GM19025 (cell line): ENCODE data around the gene SLC4A4.

Experiments used
- ATAC-seq: cut with Tn5 transposase; IDR thresholded peaks from one replicate; pipeline ENCODE4 v1.9.1; 2021; ENCODE audit warnings: mild to moderate bottlenecking, low read depth, moderate library complexity; ENCODE audit not compliant: unreplicated experiment

SLC4A4 gene

DNA sequence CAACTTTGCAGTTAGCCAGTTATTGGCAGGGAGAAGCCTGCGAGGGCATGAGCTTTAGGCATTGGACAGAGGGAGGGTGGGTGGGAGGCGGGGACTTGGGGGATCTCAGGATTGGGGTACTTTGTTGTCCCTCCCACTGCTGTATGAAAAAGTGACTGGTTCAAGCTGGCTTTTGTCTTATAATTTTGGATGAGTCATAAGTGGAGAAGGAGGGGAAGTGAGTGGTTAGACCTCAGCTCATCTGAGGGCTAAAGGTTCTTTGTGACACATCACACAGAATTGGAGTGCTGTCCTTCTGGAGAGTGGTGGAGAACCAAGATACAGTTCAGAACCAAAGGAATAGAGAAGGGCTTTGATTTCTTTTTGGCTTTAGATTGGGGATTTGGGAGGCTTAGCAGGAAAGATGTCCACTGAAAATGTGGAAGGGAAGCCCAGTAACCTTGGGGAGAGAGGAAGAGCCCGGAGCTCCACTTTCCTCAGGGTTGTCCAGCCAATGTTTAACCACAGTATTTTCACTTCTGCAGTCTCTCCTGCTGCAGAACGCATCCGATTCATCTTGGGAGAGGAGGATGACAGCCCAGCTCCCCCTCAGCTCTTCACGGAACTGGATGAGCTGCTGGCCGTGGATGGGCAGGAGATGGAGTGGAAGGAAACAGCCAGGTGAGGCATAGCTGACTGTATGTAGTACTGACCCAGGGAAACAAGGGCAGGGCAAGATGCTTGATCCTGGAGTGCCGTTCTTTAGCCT lies at the start of gene SLC4A4:
TSS of gene SLC4A4 (plus strand) at position 175 of the 748 bp plus-strand sequence.
- ATAC-seq: peak; percentile 98

DNA sequence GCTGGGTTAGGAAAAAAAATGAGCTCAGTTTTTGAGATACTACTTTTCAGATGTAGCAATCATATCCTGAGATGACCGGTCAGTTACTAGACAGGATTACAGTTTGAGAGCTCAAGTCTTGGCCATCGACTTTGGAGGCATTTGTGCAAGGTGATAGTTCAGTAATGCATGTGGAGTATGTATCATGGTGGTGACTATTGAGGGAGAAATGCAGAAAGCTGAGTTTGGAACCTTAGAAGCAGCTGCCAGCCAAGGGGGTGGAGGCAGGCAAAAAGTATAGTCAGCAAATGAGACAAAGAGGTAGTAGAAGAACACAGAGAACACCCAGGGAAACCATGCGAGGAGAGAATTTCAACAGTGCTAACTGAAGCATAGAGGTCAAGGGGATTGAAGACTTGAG lies 48.7 kb upstream of the SLC4A4 start:
- no peak for ATAC-seq

DNA sequence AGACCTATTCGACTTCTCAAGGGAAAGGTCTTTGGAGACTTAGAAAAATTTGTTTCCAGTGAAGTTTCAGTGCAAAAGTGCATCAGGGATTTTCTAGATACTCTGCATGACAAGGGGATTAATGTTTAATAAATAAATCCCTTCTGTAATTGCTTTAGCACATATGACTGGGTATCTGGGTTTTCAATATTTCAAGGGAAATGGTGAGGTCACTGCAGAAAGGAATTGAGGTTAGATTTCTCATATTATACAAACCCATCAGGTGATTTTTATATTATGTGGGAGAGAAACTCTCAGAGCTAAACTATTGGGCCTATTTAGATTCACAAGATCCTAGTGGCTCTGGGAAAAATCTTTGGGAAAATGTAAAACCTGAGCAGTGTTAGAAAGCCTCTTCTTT lies 48.3 kb upstream of the SLC4A4 start:
- no peak for ATAC-seq

DNA sequence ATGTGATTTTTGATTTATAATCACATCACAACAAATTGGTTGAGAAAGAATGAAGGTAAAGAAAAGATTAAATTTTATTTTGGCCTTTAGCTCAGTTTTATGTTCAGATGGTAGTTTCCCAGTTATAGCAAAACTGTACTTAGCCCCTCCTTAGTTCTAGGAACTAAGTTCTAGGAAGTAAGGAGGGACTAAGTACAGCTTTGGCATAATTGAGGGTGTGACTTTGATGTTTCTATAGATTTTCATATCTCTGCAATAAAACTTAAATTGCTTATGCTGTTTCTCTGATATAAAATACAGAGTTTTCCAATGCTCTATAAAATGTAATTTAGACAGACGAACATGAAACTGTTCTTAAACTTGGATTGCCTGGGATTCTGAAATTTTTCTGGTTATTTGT lies 46.6 kb upstream of the SLC4A4 start:
- no peak for ATAC-seq

DNA sequence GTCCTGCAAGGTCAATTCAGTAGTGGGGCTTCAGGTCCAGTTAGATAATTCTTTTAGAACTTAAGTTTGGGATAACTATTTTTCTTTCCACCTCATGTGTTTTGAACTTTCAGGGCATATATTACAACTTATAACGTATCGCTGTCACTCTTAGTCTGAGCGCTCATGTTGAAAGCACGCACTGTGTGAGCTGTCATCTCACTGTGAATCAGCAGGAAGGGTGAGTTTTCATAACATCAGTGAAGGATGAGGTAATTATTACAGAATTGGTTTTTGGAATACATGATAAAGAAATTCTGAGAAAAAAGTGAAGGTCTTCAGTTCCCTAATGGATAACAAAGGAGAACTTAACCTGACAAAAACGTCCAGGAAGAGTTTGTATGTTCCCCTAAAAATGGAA lies 45.1 kb upstream of the SLC4A4 start:
- no peak for ATAC-seq

DNA sequence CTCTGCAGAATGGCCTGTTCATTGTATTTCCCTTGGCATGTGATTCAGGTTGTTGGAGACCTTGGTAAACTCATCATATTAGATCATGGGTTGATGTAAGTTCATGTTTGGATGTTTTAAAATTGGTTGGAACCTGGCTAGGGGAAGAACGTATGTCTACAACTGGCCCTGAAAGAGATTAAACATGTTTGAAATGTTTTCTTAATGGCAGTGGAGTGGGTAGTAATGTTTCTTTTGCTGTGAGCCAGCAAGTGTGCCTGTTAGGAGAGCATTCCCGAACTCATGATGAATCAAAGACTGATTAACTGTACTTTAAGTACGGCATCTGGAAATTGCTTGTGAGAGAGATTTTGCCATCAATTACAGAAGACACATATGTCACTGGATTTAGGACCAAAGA lies 44.5 kb upstream of the SLC4A4 start:
- ATAC-seq: no peak

DNA sequence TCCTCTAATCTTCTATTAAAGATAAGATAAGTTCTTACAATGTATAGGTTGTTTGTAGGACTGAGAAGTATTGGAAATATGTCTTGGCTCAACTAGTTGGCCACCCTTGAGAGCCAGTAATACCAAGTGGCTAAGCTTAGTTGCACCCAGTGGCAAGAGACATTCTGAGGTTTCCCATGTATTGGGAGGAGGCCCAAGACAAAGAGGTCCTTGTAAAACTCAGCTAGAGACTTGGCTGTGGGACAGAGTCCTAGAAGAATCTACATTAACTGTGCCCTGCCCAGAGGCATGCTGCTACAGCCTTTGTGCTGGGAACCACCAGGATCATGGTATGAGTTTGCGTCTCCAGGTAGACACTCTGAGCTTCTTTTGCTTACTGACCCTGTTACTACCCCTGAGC lies 41.9 kb upstream of the SLC4A4 start:
- no peak for ATAC-seq

DNA sequence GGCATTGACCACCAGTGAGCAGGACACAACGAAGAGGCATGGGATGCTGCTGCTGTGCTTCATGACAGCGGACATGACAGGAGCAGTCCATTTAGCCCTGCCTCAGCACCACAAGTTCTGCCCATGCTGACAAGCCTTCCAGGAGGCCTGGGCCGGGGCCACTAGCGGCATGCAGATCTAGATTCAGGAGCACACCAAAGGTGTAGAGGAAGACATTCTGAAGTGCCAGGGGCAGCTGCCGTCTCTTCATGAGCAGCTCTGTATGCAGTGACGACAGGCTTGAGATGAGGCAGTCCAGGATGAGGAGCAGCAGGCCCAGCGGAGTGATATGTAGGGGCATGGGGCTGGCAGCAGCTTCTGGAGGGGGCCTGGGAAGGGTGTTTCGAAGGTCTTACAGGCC lies 38.5 kb upstream of the SLC4A4 start:
- no peak for ATAC-seq

DNA sequence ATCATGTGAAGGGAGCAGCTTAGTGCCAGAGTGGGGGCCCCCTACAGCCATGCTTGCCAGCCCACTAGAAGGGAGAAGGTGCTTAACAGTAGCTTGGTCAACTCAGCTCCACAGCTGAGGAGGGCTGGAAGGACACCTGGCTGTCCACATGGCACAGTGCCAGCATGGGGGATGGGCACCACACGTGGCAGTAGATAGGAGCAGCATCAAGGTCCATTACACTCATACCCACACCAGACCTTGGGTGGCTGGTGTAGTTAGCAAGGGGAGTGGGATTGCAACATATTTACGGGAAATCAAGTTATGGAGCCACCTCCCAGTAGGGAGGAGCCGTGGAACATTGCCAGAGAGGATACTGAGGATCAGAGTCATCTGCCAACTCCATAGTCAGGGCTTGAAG lies 37.9 kb upstream of the SLC4A4 start:
- no peak for ATAC-seq

DNA sequence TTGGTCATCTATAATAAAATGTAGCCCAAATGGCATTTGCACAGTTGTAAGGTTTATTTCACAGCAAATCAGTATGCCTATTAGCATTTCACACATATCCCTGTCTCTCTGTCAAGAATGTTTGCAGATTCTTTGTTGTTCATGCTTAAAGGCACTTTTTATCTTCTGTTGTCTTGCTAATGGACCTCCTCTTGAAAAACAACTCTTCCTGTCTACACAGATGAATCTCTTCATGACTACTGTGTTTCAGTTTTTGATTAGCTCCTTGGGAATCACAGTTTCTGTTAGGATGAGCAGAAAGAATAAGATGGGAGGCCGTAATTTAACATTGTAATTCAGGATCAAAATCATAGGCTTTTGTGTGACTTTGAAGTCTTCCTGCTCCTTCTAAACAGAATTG lies 35.5 kb upstream of the SLC4A4 start:
- no peak for ATAC-seq

DNA sequence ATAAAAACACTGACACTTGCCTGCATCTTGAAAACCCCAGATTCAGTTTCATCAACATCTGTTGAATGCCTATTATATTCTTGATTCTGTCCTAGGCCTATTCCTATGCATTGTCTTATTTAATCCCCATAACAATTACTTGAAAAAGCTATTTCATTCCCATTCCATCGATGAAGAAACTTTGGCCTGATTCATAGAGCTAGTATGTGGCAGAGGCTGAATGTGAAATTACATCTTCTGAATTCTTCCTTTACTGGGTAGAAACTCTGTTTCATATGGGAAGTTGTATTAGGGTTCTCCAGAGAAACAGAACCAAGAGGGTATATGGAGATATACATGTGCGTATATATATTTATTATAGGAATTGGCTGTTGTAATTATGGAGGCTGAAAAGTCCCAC lies 35.0 kb upstream of the SLC4A4 start:
- no peak for ATAC-seq

DNA sequence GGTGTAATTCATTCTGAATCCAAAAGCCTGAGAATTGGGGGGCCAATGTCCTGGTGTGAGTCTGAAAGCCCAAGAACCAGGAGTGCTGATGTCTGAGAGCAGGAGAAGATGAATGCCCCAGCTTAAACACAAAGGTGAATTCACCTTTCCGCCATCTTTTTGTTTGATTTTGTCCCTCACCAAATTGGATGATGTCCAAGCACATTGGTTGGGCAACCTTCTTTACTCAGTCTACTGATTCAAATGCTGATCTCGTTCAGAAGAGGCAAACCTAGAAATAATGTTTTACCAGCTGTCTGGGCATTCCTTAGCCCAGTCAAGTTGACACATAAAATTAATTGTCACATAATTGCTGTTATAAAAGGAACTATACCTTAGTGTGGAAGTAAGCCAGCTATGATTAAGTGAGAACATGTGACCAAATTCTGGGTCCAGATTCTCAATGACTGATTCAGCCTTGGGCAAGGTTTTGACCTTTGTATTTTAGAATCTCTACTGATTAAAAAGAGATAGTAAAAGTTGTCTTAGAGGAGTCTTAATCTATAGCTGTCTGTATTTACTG lies 34.5 kb upstream of the SLC4A4 start:
- no peak for ATAC-seq

DNA sequence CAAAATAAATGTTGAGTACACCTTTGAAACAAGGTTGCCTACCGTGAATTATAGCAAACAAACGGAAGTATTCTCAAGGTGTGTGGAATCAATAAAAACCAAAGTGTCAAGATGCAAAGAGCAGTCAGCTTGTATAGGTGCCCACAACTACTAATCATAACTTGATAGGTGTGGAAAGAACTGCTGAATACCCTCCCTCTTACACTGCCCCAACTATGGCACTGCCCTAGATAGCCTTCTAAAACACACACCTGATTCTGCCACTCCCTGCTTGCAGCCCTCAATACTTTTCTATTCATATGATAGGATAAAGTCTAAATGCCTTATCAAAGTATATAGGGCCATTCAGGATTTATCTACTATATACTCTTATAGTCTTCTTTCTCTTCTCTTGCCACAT lies 31.1 kb upstream of the SLC4A4 start:
- no peak for ATAC-seq

DNA sequence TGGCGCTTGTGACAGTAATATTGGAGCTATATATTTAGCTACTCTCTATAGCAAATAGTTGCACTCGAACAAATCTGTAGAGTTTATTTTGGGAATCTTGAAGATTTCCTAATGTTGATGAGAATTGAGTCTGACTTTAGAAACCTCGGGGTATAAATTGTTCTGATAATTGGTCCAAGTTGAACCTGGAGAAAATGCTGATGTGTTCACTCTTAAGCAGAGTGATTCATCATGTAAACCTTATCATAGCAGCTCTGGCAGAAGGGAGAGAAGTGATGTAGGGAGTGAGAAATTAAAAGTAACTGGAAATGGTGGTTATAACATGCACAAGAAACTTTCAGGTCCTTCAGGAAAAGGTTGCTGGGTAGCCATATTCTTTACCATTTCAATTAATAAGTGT lies 16.4 kb upstream of the SLC4A4 start:
- no peak for ATAC-seq

DNA sequence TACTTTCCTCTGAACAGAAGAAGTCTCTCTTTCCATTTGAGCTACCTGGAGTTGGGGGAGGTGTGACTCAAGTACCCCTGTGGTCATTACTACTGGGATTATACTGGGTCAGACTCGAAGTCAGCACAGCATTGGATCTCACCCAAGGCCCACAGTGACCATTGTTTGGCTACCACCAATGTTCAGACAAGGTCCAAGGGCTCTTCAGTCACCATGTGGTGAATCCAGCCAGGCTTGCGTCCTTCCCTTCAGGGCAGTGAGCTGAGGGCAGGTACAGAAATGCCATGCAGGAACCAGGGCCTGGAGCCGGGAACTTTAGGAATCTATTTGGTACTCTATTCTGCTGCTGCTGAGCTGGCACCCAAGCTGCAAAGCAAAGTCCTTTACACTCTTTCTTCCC lies 5.5 kb upstream of the SLC4A4 start:
- ATAC-seq: no peak

DNA sequence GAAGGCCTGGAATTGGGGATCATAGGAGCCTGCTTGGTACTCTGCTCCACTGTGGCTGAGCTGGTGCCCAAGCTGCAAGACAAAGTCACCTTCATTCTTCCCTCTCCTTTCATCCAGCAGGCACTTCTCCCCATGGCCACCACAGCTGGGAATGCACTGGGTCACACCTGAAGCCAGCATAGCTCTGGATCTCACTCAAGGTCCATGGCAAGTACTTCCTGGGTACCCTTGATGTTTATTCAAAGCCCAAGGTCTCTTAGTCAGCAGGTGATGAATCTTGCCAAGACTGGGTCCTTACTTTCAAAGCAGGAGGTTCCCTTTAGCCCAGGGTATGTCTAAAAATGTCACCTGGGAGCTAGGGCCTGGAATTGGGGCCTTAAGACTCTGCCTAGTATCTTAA lies 4.9 kb upstream of the SLC4A4 start:
- ATAC-seq: no peak

DNA sequence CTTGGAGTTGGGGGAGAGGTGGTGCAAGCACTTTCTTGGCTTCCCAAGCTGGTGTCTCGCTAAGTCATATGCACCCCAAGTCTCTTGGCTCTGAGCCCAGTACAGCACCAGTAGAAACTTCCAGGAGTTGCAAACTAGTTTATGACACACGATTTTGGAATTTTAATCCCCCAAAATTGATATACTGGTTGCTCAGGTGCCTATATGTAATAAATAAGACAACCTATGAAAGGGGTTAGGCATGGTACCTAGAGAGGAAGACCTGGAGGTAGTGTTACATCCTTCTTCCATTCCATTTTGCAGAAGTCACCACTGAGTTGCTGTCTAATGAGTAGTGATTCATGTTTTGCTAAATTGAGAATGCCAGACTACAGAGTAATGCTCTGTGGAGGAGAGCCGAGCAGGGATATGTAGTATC lies 4.3 kb upstream of the SLC4A4 start:
- no peak for ATAC-seq

DNA sequence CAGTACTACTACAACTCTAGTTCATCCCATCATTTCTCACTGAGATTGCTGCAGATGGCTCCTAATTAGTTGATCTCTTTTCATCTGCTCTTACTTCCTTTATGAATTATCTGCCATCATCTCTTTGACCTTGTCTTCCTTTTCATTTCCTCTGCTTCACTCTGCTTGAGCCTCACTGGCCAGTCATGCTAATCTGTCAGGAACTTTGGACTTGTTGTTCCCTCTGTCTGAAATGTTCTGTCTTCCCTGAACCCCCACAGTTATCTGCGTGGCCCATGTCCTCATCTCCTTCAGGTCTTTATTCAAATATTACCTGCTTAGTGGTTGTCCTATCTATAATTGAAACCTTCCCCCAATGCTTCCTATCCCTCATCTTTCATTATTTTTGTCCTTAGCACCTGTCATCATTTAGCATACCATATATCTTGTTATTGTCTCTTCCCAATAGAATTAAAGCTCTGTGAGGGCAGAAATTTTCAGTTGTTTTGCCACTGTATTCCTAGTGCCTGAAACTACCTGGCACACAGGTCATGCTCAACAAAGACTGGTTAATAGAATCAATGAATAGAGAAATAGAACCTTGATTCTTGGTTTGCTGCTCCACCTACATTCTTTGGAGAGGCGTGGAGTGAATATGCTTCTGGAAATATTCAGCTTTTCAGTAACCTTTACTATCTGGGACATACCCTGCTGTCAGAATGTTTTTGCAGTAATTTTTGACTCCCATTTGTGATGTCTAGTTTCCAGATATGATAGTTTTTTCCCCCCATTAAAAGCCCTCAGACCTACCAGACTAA lies 5.0 kb downstream of the SLC4A4 start:
- ATAC-seq: no peak

DNA sequence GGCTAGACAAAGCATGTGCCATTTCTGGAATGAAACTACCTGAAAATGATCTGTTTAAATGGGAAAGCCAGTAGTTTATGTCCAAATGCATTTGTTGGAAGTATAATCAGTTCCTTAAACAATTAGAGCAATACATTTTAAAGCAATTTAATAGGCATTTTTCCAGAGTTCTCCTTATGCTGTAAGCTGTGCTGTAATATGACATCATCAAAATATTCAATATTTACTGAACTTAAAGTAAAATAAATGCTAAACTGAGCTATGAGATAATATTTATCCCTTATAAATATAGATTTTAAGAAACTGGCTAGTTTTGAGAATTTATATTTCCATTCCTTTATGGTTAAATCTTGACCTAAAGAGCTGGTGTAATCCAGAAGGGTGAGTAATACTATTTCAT lies 7.9 kb downstream of the SLC4A4 start:
- ATAC-seq: no peak

DNA sequence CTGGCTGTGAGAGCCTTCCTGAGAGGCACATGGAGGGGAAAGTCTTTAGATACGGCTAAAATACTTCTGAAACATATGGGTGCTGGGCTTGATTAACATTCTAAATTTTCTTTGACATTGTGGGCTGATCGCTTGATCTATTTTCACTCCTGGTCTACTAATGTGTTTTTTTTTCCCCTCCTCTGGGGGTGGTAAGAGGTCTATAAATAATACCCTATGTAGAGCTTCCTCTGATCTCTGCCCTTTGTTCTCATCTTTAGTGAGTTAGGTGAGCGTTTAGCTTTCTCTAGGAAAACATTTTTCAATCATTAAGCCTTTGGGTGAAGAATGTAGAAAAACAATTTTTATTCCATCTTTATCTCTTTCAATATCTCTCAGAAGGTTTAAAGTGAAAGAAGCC lies 9.8 kb downstream of the SLC4A4 start:
- ATAC-seq: no peak

DNA sequence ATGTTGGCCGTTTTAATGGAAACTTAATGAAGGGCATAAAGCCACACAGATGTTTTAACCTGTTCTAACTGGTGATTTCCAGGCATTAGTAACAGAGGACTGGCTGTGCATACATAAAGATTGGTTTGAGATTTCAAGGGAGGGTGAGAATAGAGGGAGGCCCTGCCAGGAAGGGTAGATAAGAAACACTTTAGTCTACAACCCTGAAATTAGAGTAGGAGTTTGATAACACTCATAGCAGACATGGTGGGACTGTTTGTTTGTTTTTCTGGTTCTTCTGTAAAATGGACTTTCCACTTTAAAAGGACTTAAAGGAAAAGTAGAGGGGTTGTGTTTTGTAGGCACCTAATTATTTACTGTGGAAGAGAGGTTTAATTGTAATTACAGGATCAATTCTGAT lies 16.2 kb downstream of the SLC4A4 start:
- no peak for ATAC-seq

DNA sequence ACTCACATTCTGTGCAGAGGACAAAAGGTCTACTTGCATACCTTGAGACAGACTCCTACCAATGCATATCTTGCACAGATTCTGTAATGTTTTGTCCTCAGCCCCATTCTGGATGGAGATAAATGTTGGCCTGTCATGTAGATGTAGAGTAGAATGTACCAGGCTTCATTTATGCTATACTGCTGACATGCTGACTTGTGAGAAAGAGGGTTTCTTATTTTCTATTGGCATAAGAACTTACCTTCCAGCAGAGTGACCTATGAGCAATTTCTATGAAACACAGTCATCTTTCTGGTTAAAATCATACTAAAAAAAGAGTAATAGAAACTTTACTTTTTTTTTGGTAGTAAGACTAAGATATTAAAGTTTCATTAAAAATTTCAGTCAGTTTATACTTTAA lies 17.2 kb downstream of the SLC4A4 start:
- no peak for ATAC-seq
